Psoas muscle (tissue), 8 donors: ENCODE data around the gene RHOT2. TPM values are rescaled to one million over a fixed set of nuclear protein-coding genes. Genes with fewer than 3 reads are reported as not detected.
"Not testable (repeated sequence)": the region's sequence is repeated elsewhere in the genome, so short reads cannot be mapped to it uniquely, and the experiment has no call there.

Experiments
- ATAC-seq, 4 donors: fragments of 200-7000 bp; cut with Tn5 transposase; one replicate each; pipeline ENCODE4 v1.9.1; 2020; ENCODE audit warnings: moderate library complexity in 3 of 4, mild to moderate bottlenecking in 2 of 4
- DNase-seq, 2 donors: peaks; one replicate each; pipeline ENCODE4 v3.0.0-alpha.2; 2020
- H3K27ac ChIP-seq: fragments of 200-600 bp; one replicate; pipeline ENCODE4 v1.8.0; 2022
- H3K27me3 ChIP-seq, 3 donors: fragments of 200-600 bp in 1 of 3; one replicate each; pipeline versions ENCODE4 v1.6.1 to v1.8.0; 2013 to 2022; ENCODE audit warnings: low read length in 2 of 3, mild to moderate bottlenecking in 2 of 3, moderate library complexity in 1 of 3; ENCODE audit not compliant: insufficient read depth in 3 of 3
- H3K36me3 ChIP-seq, 2 donors: fragments of 200-600 bp in 1 of 2; one replicate each; pipeline versions ENCODE4 v1.6.1 to v1.8.0; 2013 to 2022; ENCODE audit warnings: low read depth in 1 of 2, mild to moderate bottlenecking in 1 of 2, moderate library complexity in 1 of 2; ENCODE audit not compliant: insufficient read depth in 1 of 2
- H3K4me1 ChIP-seq: fragments of 200-600 bp; one replicate; pipeline ENCODE4 v1.8.0; 2022
- H3K4me3 ChIP-seq: fragments of 200-600 bp; one replicate; pipeline ENCODE4 v1.8.0; 2022; ENCODE audit warnings: mild to moderate bottlenecking
- H3K9me3 ChIP-seq: fragments of 200-600 bp; one replicate; pipeline ENCODE4 v1.8.0; 2022
- CTCF ChIP-seq: fragments of 200-600 bp; IDR thresholded peaks from one replicate; pipeline ENCODE4 v1.8.0; 2022; ENCODE audit warnings: antibody characterized with exemption
- WGBS, 3 donors: extraction: QIAGEN DNeasy Blood & Tissue Kit; methylation state at CpG; one replicate each; pipeline versions ENCODE4 v1.1.6 to v1.1.7; 2013; 5-methylcytosine and 5-hydroxymethylcytosine counted together
- intact Hi-C, 2 donors: fragments of 100-400 bp; cut with DNase I; formaldehyde crosslinking; loops; one replicate each; pipeline versions ENCODE4 v1.11.0 to v1.14.2; 2022
- polyA plus RNA-seq, 3 donors: library from polyadenylated mRNA; stranded (reverse); fragments of 200-250 nt; gene quantifications; one replicate each; pipeline ENCODE4 v1.2.3, GENCODE V29; 2013
- total RNA-seq, 4 donors: library from RNA; stranded (reverse); fragmentation: NEBNext Ultra II Directional in 2 of 4; extraction: Animal tissue kit (Norgen Biotek cat#: 25700) in 2 of 4; gene quantifications; one replicate each; pipeline versions ENCODE4 v1.2.1 to v1.2.4, GENCODE V29; 2021 to 2023
- donor health status: healthy with polysubstance abuse.
- donor health status: DM: no; HTN: no; CAD: no; lungs with moderate emphysema.
- donor health status: Bipolar disorder and iron deficiency.
- donor health status: healthy.
- donor health status: DM: yes; HTN: yes; CAD: no.
- donor health status: DM: no; HTN: no; CAD: no.
- donor health status: DM: no; HTN: no; CAD: no.
- donor health status: DM: yes; HTN: yes; CAD: no.

RHOT2 gene
- total and polyA plus RNA-seq, 7 donors, result 38.8 to 75.8 (median 52.3) TPM

GRCh38 chr16:689175-689897 is 21.4 kb downstream of the RHOT2 start:
- intact Hi-C loops, result no loop called here
- ATAC-seq (peak in 2 of 4 donors; percentile 2 to 5), DNase-seq (no peak)
- H3K27ac ChIP-seq, result peak overlapping the region; percentile 93
- 78 to 83% (median 80%) methylated on average over 26 of the region's 26 CpGs for WGBS, 3 donors
- no peak for TF ChIP-seq CTCF
- peaks cover 0 to 29% (median 11%) of the 10 kb centered on the region in 3 donors for H3K27me3 ChIP-seq
- H3K36me3 ChIP-seq, result peaks cover 0 to 14% of the 10 kb centered on the region in 2 donors
- H3K9me3 ChIP-seq, result no peaks in the 10 kb centered on the region
- H3K4me3 ChIP-seq, result peak overlapping the region; percentile 100
- H3K4me1 ChIP-seq, result peaks cover 29% of the 10 kb centered on the region

GRCh38 chr16:691242-691641 is 23.3 kb downstream of the RHOT2 start:
- H3K9me3 ChIP-seq, ATAC-seq, intact Hi-C loops, DNase-seq, H3K4me3 ChIP-seq, H3K36me3 ChIP-seq, H3K27ac ChIP-seq: not testable (repeated sequence)
- 76 to 82% (median 77%) methylated on average over 16 of the region's 16 CpGs for WGBS, 3 donors
- Histone ChIP-seq H3K4me1 (peaks cover 26% of the 10 kb centered on the region), H3K27me3 (peaks cover 0 to 45% (median 23%) of the 10 kb centered on the region in 3 donors)

GRCh38 chr16:692356-693108 is 24.6 kb downstream of the RHOT2 start:
- 64 to 70% (median 66%) methylated on average over 10 of the region's 10 CpGs for WGBS, 3 donors
- H3K36me3 ChIP-seq, result no peaks in the 10 kb centered on the region
- ATAC-seq, result no peak
- no peak overlapping the region for H3K4me3 ChIP-seq
- no peaks in the 10 kb centered on the region for H3K9me3 ChIP-seq
- H3K27me3 ChIP-seq, result peaks cover 0 to 56% (median 25%) of the 10 kb centered on the region in 3 donors
- no peak overlapping the region for H3K27ac ChIP-seq
- intact Hi-C loops, result no loop called here
- DNase-seq, result no peak
- no peak for TF ChIP-seq CTCF
- H3K4me1 ChIP-seq, result peaks cover 26% of the 10 kb centered on the region

- no peak for ATAC-seq
- 23 to 28% (median 28%) methylated on average over 22 of the region's 22 CpGs for WGBS, 3 donors
- no peak overlapping the region for H3K4me3 ChIP-seq
- intact Hi-C loops, result no loop called here
- H3K27me3 ChIP-seq, result peaks cover 0 to 64% (median 27%) of the 10 kb centered on the region in 3 donors
- peaks cover 26% of the 10 kb centered on the region for H3K4me1 ChIP-seq
- no peak for TF ChIP-seq CTCF
- H3K27ac ChIP-seq, result no peak overlapping the region
- no peaks in the 10 kb centered on the region for H3K36me3 ChIP-seq
- no peaks in the 10 kb centered on the region for H3K9me3 ChIP-seq
- DNase-seq, result no peak
These were observed 25.4 kb downstream of the RHOT2 start for GRCh38 chr16:693364-693763.

GRCh38 chr16:693766-694165 is 25.8 kb downstream of the RHOT2 start:
- no peaks in the 10 kb centered on the region for H3K36me3 ChIP-seq
- no peak overlapping the region for H3K27ac ChIP-seq
- peaks cover 0 to 68% (median 27%) of the 10 kb centered on the region in 3 donors for H3K27me3 ChIP-seq
- H3K4me3 ChIP-seq, result no peak overlapping the region
- TF ChIP-seq CTCF, result no peak
- H3K4me1 ChIP-seq, result peaks cover 21% of the 10 kb centered on the region
- ATAC-seq (no peak), DNase-seq (no peak)
- H3K9me3 ChIP-seq, result no peaks in the 10 kb centered on the region
- WGBS, 3 donors, result 2 to 5% (median 2%) methylated on average over 12 to 36 of the region's 37 CpGs
- intact Hi-C loops, result no loop called here
